Memory B cell (primary cell): ENCODE results near the gene L1CAM.

Experiments used
- ATAC-seq: fragments of 150-1000 bp; cut with Tn5 transposase; 2 replicates; pipeline ENCODE4 v1.10.0; 2021; ENCODE audit warnings: low read depth, mild to moderate bottlenecking, moderate library complexity
- DNase-seq, 2 donors: peaks; one replicate each; pipeline ENCODE4 v3.0.0; 2022; ENCODE audit warnings: low spot score in 2 of 2
- H3K27ac Mint-ChIP-seq: one replicate; pipeline ENCODE4 v1.8.0; 2022; ENCODE audit warnings: mild to moderate bottlenecking, moderate library complexity, mixed read lengths
- H3K27me3 Mint-ChIP-seq: one replicate; pipeline ENCODE4 v1.8.0; 2022; ENCODE audit warnings: mixed read lengths
- H3K36me3 Mint-ChIP-seq: one replicate; pipeline ENCODE4 v1.8.0; 2022; ENCODE audit warnings: mild to moderate bottlenecking, mixed read lengths
- H3K4me1 Mint-ChIP-seq: one replicate; pipeline ENCODE4 v1.8.0; 2022; ENCODE audit warnings: mixed read lengths
- H3K4me3 Mint-ChIP-seq: one replicate; pipeline ENCODE4 v1.8.0; 2022; ENCODE audit warnings: mild to moderate bottlenecking, moderate library complexity, mixed read lengths
- H3K9me3 Mint-ChIP-seq: one replicate; pipeline ENCODE4 v1.8.0; 2022; ENCODE audit warnings: mixed read lengths

Gene L1CAM

GRCh38 chrX:153831429-153832150 is 54.4 kb downstream of the L1CAM start:
- Mint-ChIP-seq H3K27me3 (peaks cover 16% of the 10 kb centered on the region), H3K27ac (no peak overlapping the region), H3K9me3 (no peaks in the 10 kb centered on the region), H3K4me1 (peaks cover 6% of the 10 kb centered on the region), H3K36me3 (no peaks in the 10 kb centered on the region), H3K4me3 (peak overlapping the region; percentile 52)
- ATAC-seq (peak; percentile 27), DNase-seq (no peak)

DNA sequence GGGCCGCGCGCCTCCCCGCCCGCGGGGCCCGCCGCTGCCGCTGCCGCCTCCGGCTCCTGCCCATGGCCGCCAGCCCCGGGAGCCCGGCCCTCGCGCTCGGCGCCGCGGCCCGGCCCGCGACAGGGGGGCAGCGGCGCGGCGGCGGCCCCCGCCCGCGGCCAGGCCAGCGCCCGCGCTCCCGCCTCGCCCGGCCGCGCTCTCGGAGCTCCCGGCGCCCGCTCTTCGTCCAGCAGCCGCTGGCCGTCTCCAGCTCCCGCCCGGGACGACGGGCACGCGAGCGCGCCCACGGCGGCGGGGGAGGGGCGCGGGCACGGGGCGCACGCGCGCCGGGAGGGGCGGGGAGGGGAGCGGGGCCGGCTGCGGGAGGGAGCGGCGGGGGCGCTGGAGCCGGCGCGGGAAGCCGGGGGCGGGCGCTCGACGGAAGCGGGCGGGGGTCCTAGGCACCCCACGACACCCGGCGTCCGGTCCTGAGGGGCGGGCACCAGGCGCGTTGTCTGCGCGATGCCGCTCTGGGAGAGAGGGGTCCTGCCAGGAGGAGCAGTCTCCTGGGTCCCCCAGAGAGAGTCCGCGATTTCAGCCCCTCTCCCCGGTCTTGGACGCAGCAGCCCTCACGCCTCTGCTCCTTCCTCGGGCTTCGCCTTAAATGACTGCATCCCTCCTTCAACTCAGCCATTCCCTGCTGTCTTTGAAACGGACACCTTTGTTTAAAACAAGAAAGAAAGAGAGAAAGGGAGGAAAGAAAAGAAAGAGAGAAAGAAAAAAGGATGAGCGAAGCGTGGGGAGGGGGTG is 55.1 kb downstream of the L1CAM start:
- H3K4me1 Mint-ChIP-seq: peaks cover 6% of the 10 kb centered on the region
- no peaks in the 10 kb centered on the region for H3K9me3 Mint-ChIP-seq
- no peaks in the 10 kb centered on the region for H3K36me3 Mint-ChIP-seq
- H3K27ac Mint-ChIP-seq: no peak overlapping the region
- H3K27me3 Mint-ChIP-seq: peaks cover 16% of the 10 kb centered on the region
- no peak for DNase-seq
- no peak for ATAC-seq
- H3K4me3 Mint-ChIP-seq: peak overlapping the region; percentile 14

DNA sequence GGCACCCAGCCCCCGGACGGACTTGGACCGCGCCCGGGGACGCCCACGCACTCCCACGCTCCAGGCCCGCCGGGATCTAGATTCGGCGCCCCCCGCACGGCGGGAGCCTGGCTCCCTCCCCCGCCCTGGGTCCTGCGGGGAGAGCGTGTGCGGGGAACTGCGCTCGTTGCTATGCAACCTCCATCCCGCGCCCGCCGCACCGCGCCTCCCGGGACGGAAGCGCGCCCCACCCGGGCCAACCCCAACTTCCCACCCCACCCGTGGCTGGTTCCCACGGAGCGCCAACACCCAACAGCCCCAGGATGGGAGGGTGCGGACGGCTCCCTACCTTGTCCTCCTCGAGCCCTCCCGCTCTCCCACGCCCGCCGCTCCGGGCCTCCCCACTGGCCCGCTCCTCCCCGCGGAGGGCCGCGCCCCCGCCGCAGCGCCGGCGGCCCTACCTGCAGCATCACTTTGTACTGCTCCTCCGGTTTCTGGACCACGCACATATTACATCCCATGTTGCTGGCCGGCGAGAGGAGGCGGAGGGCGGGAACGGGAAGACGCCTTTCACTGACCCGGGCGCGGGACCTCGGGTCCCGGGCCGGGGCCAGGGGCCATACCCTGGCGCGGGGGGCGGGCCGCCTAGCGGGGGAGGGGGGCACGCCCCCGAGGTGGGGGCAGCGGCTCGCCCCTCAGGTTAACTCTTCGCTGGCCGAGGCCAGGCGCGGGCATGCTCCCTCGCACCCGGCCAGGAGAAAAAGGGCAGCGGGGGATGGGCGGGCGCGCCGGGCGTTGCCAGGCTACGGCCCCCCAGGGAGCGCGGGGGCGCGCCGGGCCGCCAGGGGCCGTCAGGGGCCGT is 56.0 kb downstream of the L1CAM start, which contains the start of gene PDZD4:
TSS of gene PDZD4 (minus strand) at position 746 of the 841 bp plus-strand sequence. CDS start at position 500, 246 bp downstream.
- DNase-seq (no peak), ATAC-seq (peak; percentile 27)
- no peak within 1 kb of the TSS for H3K27ac Mint-ChIP-seq
- H3K36me3 Mint-ChIP-seq: no peaks in the 10 kb centered on the region
- H3K4me3 Mint-ChIP-seq: peak within 1 kb of the TSS; percentile 62
- H3K9me3 Mint-ChIP-seq: no peaks in the 10 kb centered on the region
- peaks cover 14% of the 10 kb centered on the region for H3K27me3 Mint-ChIP-seq
- peaks cover 6% of the 10 kb centered on the region for H3K4me1 Mint-ChIP-seq

DNA sequence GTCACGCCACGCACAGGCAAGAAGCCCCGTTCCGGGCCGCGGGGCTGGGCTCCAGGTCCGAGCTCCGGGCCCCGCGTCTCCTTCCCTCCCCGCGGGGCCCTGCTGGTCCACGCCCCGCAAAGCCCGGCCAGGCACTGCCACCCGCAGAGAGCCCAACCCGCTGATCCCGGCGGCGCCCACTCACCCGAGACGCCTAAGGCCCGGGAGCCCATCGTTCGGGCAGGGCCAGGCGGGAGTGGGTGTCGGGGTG is 56.5 kb downstream of the L1CAM start:
- no peak for DNase-seq
- peaks cover 6% of the 10 kb centered on the region for H3K4me1 Mint-ChIP-seq
- no peaks in the 10 kb centered on the region for H3K9me3 Mint-ChIP-seq
- H3K27me3 Mint-ChIP-seq: peaks cover 14% of the 10 kb centered on the region
- H3K27ac Mint-ChIP-seq: no peak overlapping the region
- H3K36me3 Mint-ChIP-seq: no peaks in the 10 kb centered on the region
- peak overlapping the region; percentile 56 for H3K4me3 Mint-ChIP-seq
- no peak for ATAC-seq

DNA sequence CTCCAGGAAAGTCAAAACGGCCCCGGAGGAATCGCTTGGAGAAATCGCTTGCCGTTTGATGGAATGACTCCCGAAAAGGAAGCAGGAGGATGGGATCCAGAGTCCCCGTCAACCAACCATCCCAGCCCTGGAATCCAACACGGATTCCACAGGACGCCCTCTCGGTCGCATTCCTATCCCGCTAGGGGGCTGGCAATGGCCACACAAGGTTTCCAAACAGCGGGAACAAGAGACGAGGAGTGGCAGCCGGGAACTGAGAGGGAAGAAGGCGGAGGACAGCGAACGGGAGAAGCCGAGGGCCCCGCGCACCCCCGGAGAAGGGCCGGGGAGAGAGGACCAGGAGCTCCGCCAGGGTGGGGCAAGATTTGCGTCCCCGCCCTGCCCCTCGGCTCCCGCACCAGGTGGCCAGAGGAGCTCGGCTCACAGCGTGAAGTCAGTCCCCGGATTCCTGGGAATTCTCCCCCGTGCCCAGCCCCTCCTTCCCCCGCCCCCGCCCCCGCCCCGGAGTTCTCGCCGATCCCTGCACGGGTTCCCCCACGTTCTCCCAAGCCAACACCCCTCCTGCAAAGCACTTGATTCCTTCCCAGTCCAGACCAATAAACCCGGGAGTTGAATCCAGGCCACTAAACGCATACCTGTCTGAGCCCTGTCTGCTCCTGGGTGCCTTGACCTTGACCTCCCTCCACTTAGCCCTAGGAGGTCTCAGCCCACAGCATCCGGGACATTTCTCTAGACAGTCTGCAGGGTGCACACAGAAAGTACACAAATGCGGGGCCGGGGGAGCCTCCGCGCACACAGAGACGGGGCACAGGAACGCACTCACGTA is 57.0 kb downstream of the L1CAM start:
- peak; percentile 26 for ATAC-seq
- no peaks in the 10 kb centered on the region for H3K9me3 Mint-ChIP-seq
- H3K27ac Mint-ChIP-seq: no peak overlapping the region
- DNase-seq: no peak
- H3K27me3 Mint-ChIP-seq: peaks cover 19% of the 10 kb centered on the region
- no peaks in the 10 kb centered on the region for H3K36me3 Mint-ChIP-seq
- peak overlapping the region; percentile 56 for H3K4me3 Mint-ChIP-seq
- peaks cover 6% of the 10 kb centered on the region for H3K4me1 Mint-ChIP-seq

DNA sequence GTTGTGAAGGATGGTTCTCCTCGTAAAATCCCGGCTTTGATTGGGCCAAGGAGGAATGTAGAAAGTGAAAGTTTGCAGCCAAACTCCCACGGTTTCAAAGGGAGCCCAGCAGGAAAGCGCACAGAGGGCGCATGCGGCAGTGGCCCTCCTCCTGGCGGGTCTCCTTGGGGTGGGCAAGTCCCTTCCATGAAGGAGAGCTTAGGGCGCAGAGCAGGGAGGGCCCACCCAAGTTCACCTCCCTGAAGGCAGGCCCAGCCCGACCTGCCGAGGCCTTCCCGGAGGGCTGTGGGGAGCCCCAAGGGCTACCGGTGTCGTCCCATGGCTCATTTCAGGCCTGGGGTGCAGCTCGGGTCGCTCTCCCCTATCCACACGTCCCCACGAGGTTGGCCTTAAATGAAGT is 57.7 kb downstream of the L1CAM start:
- no peak overlapping the region for H3K27ac Mint-ChIP-seq
- DNase-seq (no peak), ATAC-seq (no peak)
- H3K4me3 Mint-ChIP-seq: no peak overlapping the region
- peaks cover 23% of the 10 kb centered on the region for H3K27me3 Mint-ChIP-seq
- H3K36me3 Mint-ChIP-seq: no peaks in the 10 kb centered on the region
- H3K9me3 Mint-ChIP-seq: no peaks in the 10 kb centered on the region
- peaks cover 6% of the 10 kb centered on the region for H3K4me1 Mint-ChIP-seq

DNA sequence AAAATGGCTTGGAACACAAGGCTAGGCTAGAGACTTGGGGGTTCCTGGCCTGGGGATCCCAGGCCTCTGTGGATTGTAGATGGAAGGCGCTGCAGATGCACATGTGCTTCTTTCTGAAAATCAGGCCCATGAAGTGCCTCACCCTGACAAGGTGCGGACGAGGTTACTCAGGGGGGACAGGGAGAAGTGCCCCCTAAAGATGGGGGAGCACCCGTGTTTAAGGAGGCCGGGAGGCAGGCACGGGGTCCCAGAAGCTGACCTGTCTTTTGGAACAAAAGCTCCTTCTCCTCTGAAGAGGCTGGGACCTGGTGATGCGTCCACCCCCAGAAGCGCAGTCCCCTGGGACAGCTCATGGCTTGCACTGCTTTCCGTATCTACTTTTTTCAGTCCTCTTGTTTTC is 58.1 kb downstream of the L1CAM start:
- Mint-ChIP-seq H3K4me1 (peaks cover 6% of the 10 kb centered on the region), H3K4me3 (no peak overlapping the region), H3K27ac (no peak overlapping the region), H3K36me3 (no peaks in the 10 kb centered on the region), H3K9me3 (no peaks in the 10 kb centered on the region), H3K27me3 (peaks cover 23% of the 10 kb centered on the region)
- DNase-seq: no peak
- no peak for ATAC-seq

DNA sequence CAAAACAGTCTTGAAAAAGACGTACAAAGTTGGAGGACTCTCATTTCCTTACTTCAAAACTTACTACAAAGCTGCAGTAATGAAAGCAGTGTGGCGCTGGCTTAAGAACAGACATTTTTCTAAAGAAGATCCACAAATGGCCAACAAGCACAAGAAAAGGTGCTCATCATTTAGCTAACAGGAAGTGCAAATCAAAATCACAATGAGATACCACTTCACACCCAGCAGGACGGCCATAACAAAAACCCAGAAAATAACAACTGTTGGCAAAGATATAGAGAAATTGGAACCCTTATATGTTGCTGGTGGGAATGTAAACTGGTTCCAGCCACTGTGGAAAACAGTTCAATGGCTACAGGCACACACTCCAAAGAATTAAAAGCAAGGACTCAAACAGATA is 59.0 kb downstream of the L1CAM start:
- no peak for ATAC-seq
- no peaks in the 10 kb centered on the region for H3K9me3 Mint-ChIP-seq
- peaks cover 22% of the 10 kb centered on the region for H3K27me3 Mint-ChIP-seq
- no peak overlapping the region for H3K4me3 Mint-ChIP-seq
- no peaks in the 10 kb centered on the region for H3K36me3 Mint-ChIP-seq
- H3K4me1 Mint-ChIP-seq: peaks cover 12% of the 10 kb centered on the region
- H3K27ac Mint-ChIP-seq: no peak overlapping the region
- no peak for DNase-seq

DNA sequence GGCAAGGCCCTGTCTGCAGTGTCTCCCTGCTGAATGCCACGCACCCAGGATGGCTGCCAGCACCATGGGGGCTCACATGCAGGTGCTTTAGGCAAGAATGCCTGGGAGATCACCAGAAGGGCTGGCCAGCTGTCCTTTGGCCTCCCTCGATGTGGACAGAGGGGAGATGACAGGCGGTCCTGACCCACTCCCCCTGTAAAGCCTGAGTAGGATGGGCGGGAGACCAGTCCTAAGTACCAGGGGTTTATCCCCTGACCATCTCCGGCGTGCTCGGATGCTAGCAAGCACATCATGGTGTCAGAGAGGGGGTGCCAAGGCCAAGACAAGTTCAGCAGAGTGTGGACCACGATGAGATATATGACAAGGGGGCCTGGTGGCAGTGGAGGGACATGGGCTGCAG is 60.9 kb downstream of the L1CAM start:
- H3K4me3 Mint-ChIP-seq: no peak overlapping the region
- no peak overlapping the region for H3K27ac Mint-ChIP-seq
- no peaks in the 10 kb centered on the region for H3K36me3 Mint-ChIP-seq
- no peak for DNase-seq
- peaks cover 15% of the 10 kb centered on the region for H3K4me1 Mint-ChIP-seq
- peaks cover 19% of the 10 kb centered on the region for H3K27me3 Mint-ChIP-seq
- ATAC-seq: no peak
- no peaks in the 10 kb centered on the region for H3K9me3 Mint-ChIP-seq

DNA sequence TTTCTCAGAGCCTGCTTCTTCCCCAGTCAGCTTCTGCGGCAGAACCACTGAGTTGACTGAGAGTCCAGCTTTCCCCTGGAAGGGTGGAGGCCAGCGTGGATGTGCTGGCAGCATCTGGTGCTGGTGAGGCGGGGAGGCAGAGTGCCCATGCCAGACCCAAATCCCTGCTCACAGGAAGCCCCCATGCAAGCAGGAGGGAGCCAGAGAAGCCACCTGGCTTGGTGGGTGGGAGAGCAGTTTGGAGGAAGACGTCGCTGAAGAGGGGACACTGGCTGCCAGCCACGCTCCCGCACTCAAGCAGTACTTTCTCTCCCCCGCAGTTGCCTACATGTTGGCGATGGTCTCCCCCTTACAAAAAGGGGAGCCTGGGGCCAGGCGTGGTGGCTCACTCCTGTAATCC is 61.6 kb downstream of the L1CAM start:
- Mint-ChIP-seq H3K4me1 (peaks cover 15% of the 10 kb centered on the region), H3K27me3 (peaks cover 19% of the 10 kb centered on the region), H3K4me3 (no peak overlapping the region), H3K9me3 (no peaks in the 10 kb centered on the region), H3K36me3 (no peaks in the 10 kb centered on the region), H3K27ac (no peak overlapping the region)
- no peak for ATAC-seq
- no peak for DNase-seq

- Mint-ChIP-seq H3K27me3 (peaks cover 24% of the 10 kb centered on the region), H3K4me3 (no peak overlapping the region)
- no peak for DNase-seq
Measured at GRCh38 chrX:153821066-153821465, 64.9 kb downstream of the L1CAM start.

GRCh38 chrX:153820601-153821000 is 65.4 kb downstream of the L1CAM start:
- Mint-ChIP-seq H3K27ac (no peak overlapping the region), H3K4me1 (peaks cover 19% of the 10 kb centered on the region), H3K9me3 (no peaks in the 10 kb centered on the region), H3K36me3 (no peaks in the 10 kb centered on the region), H3K27me3 (peaks cover 24% of the 10 kb centered on the region), H3K4me3 (no peak overlapping the region)
- ATAC-seq (no peak), DNase-seq (no peak)

More at GRCh38 chrX:153821066-153821465, 64.9 kb downstream of the L1CAM start:
- no peak for ATAC-seq
- H3K9me3 Mint-ChIP-seq: no peaks in the 10 kb centered on the region
- peaks cover 19% of the 10 kb centered on the region for H3K4me1 Mint-ChIP-seq
- H3K27ac Mint-ChIP-seq: no peak overlapping the region
- H3K36me3 Mint-ChIP-seq: no peaks in the 10 kb centered on the region

GRCh38 chrX:153819384-153820040 is 66.5 kb downstream of the L1CAM start:
- no peak for DNase-seq
- no peaks in the 10 kb centered on the region for H3K9me3 Mint-ChIP-seq
- H3K27me3 Mint-ChIP-seq: peaks cover 32% of the 10 kb centered on the region
- H3K36me3 Mint-ChIP-seq: no peaks in the 10 kb centered on the region
- ATAC-seq: no peak
- H3K4me3 Mint-ChIP-seq: peak overlapping the region; percentile 29
- peaks cover 25% of the 10 kb centered on the region for H3K4me1 Mint-ChIP-seq
- H3K27ac Mint-ChIP-seq: no peak overlapping the region
